Skeletal muscle satellite cell (primary cell): Measurements from ENCODE around the gene UBE2S. TPM values are rescaled to one million over a fixed set of nuclear protein-coding genes. Genes with fewer than 3 reads are reported as not detected.
A peak's percentile ranks its signal among the peaks of the same experiment; 100 is the strongest.
"Not testable (repeated sequence)": the region's sequence is repeated elsewhere in the genome, so short reads cannot be mapped to it uniquely, and the experiment has no call there.

Source experiments
- H3K27me3 ChIP-seq: 2 replicates; pipeline ENCODE4 v1.7.0; 2013; ENCODE audit warnings: low read length; ENCODE audit not compliant: control insufficient read depth, insufficient read depth
- H3K36me3 ChIP-seq: 2 replicates; pipeline ENCODE4 v1.7.0; 2013; ENCODE audit warnings: mild to moderate bottlenecking, control low read depth, low read length; ENCODE audit not compliant: insufficient read depth
- H3K4me1 ChIP-seq: 2 replicates; pipeline ENCODE4 v1.7.0; 2013; ENCODE audit warnings: low read length; ENCODE audit not compliant: control insufficient read depth, insufficient read depth
- H3K4me2 ChIP-seq: 2 replicates; pipeline ENCODE4 v1.7.0; 2013; ENCODE audit warnings: mild to moderate bottlenecking, low read length
- H3K4me3 ChIP-seq: 2 replicates; pipeline ENCODE4 v1.7.0; 2013; ENCODE audit warnings: low read length
- H3K9ac ChIP-seq: 2 replicates; pipeline ENCODE4 v1.7.0; 2013; ENCODE audit warnings: mild to moderate bottlenecking, low read depth, low read length, moderate library complexity
- H3K9me3 ChIP-seq: replicated peaks from 2 replicates; pipeline ENCODE4 v1.7.0; 2013; ENCODE audit warnings: mild to moderate bottlenecking, control low read depth, low read length
- total RNA-seq: library from RNA; depleted of rRNA; stranded (reverse); fragments of >200 nt; gene quantifications from 2 replicates; pipeline ENCODE4 v1.2.3, GENCODE V29; 2012; rRNA removed

UBE2S gene
- 80.6 and 158 TPM in 2 replicates for total RNA-seq

DNA sequence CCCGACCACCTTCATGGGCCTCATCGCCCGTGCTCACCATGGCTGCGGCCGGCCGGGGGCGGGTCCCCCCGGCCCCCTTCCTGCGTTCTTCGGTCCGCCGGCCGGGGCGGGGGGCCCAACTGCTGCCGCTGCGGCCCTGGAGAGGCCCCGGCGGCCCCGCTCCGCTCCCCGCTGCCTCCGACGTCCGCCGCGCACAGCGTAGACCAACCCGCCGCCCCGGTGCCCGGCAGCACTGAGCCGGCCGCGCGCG, at the start of gene UBE2S:
TSS of gene UBE2S (minus strand) at position 239 of the 250 bp plus-strand sequence. CDS start at position 40, 199 bp downstream.
- H3K9ac ChIP-seq: peak within 1 kb of the TSS; percentile 99
- peak within 1 kb of the TSS; percentile 94 for H3K4me3 ChIP-seq
- peaks cover 33% of the 10 kb centered on the region for H3K36me3 ChIP-seq
- H3K9me3 ChIP-seq, H3K27me3 ChIP-seq: not testable (repeated sequence)
- H3K4me2 ChIP-seq: peak within 1 kb of the TSS; percentile 80
- H3K4me1 ChIP-seq: peaks cover 21% of the 10 kb centered on the region

DNA sequence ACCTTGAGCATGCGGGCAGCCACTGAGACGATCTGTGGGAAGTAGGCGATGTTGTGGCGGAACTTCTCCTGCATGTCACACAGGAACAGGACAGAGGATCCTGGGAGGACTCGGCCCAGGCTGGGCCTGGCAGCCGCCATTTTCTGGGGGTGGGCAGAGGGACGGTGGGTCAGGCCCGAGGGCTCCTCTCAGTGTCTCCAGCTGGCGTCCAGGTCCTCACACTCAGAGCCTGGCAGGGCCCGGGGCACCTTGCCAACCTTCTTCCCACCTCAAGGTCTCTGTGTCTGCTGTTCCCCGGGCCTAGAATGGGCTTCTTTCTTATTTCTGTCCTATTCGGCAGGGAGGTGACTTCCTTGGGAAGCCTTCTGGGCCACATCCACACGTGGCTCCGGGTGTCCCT, 48.8 kb upstream of the UBE2S start:
- Histone ChIP-seq H3K4me2 (no peak overlapping the region), H3K4me1 (peaks cover 19% of the 10 kb centered on the region), H3K27me3 (peaks cover 9% of the 10 kb centered on the region), H3K4me3 (no peak overlapping the region), H3K9ac (no peak overlapping the region), H3K9me3 (no peaks in the 10 kb centered on the region), H3K36me3 (no peaks in the 10 kb centered on the region)

- no peak overlapping the region for H3K4me3 ChIP-seq
- no peak overlapping the region for H3K9ac ChIP-seq
- H3K4me2 ChIP-seq: no peak overlapping the region
- peaks cover 13% of the 10 kb centered on the region for H3K4me1 ChIP-seq
- no peaks in the 10 kb centered on the region for H3K9me3 ChIP-seq
- H3K36me3 ChIP-seq: no peaks in the 10 kb centered on the region
- peaks cover 12% of the 10 kb centered on the region for H3K27me3 ChIP-seq
Observed at GRCh38 chr19:55455576-55456235, 48.1 kb upstream of the UBE2S start.

GRCh38 chr19:55454787-55455243, 47.2 kb upstream of the UBE2S start:
- no peak overlapping the region for H3K9ac ChIP-seq
- H3K27me3 ChIP-seq: peaks cover 18% of the 10 kb centered on the region
- H3K36me3 ChIP-seq: no peaks in the 10 kb centered on the region
- no peak overlapping the region for H3K4me2 ChIP-seq
- no peak overlapping the region for H3K4me3 ChIP-seq
- H3K9me3 ChIP-seq: no peaks in the 10 kb centered on the region
- H3K4me1 ChIP-seq: peaks cover 4% of the 10 kb centered on the region

DNA sequence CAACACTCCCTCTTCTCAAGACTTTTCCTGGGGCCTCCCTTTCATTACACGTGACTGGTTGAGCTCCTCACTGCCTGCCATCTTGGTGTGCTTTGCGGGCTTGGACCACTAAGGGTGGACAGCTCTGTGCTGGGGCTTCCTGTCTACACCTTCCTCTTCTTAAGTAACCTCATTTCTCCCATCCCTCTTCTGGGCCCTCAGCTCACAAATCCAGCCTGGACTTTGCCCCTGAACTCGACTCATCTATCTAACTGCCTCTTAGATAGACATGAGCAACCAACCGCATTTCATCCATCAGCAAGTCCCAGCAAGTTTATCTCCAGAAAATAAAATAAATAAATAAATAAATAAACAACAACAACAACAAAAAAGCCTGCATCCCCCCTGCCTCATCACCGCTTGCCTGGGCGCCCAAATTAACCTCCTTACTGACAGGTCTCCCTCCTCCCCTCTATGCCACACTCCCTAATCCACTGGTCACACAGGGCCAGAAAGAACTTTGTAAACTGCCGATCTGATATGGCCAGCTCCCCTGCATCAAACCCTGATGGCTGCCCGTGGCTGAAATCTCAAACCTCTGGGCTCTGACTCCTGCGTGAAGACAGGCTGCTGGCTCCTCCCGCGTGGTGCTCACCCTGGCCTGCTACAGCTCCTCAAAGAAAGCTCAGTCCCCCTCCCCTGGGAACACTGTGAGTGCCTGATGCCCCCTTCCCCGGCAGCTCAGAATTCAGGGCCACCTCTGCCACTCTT, 46.1 kb upstream of the UBE2S start:
- H3K9me3 ChIP-seq: no peaks in the 10 kb centered on the region
- H3K4me3 ChIP-seq: no peak overlapping the region
- no peak overlapping the region for H3K4me2 ChIP-seq
- no peak overlapping the region for H3K9ac ChIP-seq
- peaks cover 26% of the 10 kb centered on the region for H3K27me3 ChIP-seq
- H3K36me3 ChIP-seq: no peaks in the 10 kb centered on the region
- no peaks in the 10 kb centered on the region for H3K4me1 ChIP-seq

DNA sequence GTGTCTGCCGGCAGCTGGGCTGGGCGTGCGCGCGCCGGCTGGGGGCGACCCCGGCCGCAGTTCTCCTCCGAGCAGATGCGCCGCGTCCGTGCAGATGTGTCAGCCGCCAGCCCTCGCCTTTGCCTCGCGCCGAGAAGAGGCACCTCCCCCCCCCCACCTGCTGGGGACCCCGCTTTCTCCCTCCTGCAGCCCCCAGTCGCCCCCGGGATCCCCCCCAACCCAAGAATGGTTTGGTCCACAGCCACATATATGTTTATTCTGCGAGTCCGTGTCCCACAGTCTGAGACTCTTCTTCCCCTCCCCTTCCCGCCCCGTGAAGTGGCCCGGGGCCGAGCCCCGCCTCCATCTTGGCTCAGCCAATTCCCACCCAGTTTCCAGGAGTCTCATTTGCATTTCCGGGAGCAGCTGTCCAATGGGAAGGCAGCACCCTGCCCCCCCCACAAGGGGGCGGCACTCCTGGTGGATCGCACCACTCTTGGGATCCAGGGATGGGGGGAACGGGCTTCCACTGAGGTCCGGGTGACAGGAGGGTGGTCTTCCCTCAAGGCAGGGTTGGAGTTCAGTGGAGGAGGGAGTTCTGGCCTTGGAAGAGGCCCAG, 45.3 kb upstream of the UBE2S start:
- Histone ChIP-seq H3K36me3 (no peaks in the 10 kb centered on the region), H3K4me3 (no peak overlapping the region), H3K9me3 (no peaks in the 10 kb centered on the region), H3K27me3 (peaks cover 27% of the 10 kb centered on the region), H3K4me2 (no peak overlapping the region), H3K9ac (no peak overlapping the region), H3K4me1 (no peaks in the 10 kb centered on the region)

DNA sequence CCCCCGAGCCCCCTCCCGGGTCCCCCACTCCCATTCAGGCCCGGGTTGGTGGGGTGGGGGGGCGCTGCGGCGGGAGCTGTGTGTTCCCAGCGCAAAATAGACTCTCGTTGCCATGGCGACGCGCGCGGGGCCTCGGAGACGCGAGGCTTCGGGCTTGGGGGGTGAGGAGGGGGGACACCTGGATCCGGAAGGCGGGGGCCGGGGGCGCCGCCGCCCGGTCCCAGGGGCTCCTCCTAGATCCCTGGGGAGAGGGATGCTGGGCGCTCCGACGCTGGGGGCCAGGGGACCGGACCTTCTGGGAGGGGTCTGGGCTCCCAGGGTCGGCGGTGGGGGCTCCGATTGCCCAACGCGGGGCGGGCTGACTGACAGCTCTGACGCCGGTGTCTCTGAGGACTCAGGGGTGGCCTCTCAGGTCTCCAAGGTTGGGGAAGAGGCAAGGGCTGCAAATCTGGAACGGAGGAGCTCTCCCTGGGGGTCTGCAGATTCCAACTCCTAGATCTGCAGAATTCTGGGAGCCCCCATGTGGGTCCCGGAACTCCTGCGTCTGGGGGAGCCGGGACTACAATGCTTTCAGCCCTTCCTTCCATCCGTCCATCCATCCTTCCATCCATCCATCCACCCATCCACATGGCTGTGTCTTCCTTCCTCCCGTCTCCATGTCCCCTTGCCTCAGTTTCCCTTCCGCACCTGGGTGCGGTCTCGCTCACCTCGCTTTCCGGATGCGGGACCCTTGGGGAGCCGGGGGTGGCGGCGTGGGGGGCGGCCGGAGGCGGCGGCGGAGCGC, 44.6 kb upstream of the UBE2S start:
- Histone ChIP-seq H3K4me2 (no peak overlapping the region), H3K9me3 (no peaks in the 10 kb centered on the region), H3K4me1 (no peaks in the 10 kb centered on the region), H3K9ac (no peak overlapping the region), H3K4me3 (no peak overlapping the region), H3K27me3 (peaks cover 34% of the 10 kb centered on the region), H3K36me3 (no peaks in the 10 kb centered on the region)

DNA sequence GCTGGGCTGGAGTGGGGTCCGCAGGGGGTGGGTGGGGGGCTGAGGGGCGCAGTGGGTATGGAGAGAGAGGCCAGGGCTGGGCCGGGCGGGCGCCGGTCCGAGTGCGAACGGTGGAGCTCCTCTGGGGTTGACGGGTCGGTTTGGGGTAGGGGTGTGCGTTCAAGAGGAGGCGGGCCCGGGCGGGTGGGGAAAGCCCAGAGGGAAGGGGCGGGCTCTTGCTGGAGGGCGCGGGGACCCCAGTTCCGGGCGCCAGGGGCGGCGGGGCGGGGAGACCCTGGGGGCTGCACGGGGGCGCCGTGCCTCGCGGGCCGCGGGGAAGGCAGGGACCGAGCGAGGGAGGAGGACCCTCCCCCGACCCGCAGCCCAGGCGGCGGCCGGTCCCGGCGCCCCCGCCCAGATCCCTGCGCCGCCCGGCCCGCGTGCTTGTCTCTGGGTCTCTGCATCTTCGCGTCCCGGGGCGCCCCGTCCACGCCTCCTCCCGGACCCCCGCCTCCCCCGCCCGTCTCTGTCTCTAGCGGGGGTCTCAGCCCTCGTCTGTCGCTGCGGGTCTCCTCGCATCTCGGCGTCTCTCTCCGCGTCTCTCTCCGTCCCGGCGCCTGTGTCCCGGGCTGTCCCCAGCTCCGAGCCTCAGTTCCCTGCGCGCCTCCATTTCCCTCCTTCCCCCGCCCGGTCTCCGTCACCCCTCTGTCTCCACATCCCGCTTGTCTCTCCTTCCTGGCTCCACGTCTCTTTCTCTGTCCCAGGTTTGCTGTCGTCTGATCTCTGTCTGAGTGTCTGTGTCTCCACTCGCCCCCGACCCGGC, 43.8 kb upstream of the UBE2S start:
- Histone ChIP-seq H3K36me3 (no peaks in the 10 kb centered on the region), H3K9me3 (no peaks in the 10 kb centered on the region), H3K9ac (no peak overlapping the region), H3K4me2 (peak overlapping the region; percentile 47), H3K4me1 (no peaks in the 10 kb centered on the region), H3K27me3 (peaks cover 42% of the 10 kb centered on the region), H3K4me3 (no peak overlapping the region)

DNA sequence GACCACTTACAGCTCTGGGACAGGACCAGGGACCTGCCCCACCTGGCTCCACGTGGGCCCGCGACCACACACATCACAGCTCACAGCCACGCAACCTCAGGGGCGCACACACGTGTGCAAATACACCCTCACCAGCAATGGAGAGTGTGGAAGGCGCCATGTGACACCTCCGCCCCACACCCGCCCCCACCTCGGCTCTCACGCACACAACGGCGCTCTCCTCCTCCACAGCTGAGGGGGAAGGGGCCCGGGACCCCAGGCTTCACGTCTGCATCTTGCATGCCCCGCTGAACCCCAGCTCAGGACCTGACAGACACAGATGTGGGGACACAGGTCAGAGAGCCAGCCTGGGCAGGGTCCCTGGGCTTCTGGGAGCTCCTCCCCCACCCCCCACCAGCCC, 41.9 kb upstream of the UBE2S start:
- Histone ChIP-seq H3K36me3 (no peaks in the 10 kb centered on the region), H3K27me3 (peaks cover 56% of the 10 kb centered on the region), H3K4me3 (no peak overlapping the region), H3K9ac (no peak overlapping the region), H3K4me1 (no peaks in the 10 kb centered on the region), H3K4me2 (no peak overlapping the region), H3K9me3 (no peaks in the 10 kb centered on the region)

DNA sequence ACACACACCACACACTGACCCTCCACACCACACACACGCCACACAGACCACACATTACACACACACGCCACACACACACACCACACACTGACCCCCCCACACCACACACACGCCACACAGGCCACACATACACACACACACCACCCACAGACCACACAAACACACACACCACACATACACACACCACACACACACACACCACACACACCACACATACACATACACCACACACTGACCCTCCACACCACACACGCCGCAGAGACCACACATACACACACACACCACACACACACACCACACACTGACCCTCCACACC, 40.5 kb upstream of the UBE2S start:
- not testable (repeated sequence) for H3K36me3 ChIP-seq, H3K9ac ChIP-seq, H3K9me3 ChIP-seq, H3K4me3 ChIP-seq, H3K4me2 ChIP-seq, H3K4me1 ChIP-seq
- peaks cover 68% of the 10 kb centered on the region for H3K27me3 ChIP-seq
